GM18861 (cell line): ENCODE data around the gene CACNA1C.
"Not testable (repeated sequence)": the region's sequence is repeated elsewhere in the genome, so short reads cannot be mapped to it uniquely, and the experiment has no call there.

Experiments
- ATAC-seq: cut with Tn5 transposase; IDR thresholded peaks from one replicate; pipeline ENCODE4 v1.9.1; 2021; ENCODE audit not compliant: unreplicated experiment

The CACNA1C gene

GRCh38 chr12:2110127-2110526, 57.3 kb downstream of the CACNA1C start:
- no peak for ATAC-seq

DNA sequence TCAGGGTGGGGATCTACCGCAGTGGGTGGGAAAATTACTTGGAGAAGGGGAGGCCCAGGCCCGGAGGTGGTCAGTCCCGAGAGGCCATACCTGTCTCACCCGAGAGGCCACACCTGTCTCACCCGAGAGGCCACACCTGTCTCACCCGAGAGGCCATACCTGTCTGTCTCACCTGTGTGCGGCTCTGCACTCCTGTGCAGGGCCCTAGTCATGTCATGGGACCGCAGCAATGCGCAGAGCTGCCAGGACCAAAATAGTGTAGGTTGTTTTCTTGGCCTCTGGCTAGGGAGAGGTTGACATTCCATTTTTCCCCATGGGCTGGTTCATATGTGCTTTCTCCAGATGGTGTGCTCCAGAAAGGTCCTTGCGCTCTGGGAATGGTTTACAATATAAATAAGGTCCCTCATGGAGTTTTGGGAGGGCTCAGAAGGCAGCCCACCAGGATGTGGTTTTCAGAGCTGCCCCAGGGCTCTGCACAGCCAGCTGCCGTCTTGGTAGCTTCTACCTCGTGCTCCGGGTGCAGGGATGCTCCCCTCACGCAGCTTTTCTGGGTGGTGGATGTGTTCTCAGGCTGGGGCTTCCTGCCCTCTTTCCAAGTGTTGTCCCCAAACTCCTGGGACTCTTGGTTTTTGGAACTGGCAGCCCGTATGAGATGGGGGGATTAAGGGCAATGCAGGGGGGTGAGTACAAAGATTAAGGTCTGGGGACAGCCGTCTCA, 58.2 kb downstream of the CACNA1C start:
- ATAC-seq = no peak

GRCh38 chr12:2111826-2112225, 59.0 kb downstream of the CACNA1C start:
- ATAC-seq = no peak

GRCh38 chr12:2112401-2112800, 59.6 kb downstream of the CACNA1C start:
- ATAC-seq = no peak

GRCh38 chr12:2113119-2113912, 60.5 kb downstream of the CACNA1C start:
- ATAC-seq = no peak

DNA sequence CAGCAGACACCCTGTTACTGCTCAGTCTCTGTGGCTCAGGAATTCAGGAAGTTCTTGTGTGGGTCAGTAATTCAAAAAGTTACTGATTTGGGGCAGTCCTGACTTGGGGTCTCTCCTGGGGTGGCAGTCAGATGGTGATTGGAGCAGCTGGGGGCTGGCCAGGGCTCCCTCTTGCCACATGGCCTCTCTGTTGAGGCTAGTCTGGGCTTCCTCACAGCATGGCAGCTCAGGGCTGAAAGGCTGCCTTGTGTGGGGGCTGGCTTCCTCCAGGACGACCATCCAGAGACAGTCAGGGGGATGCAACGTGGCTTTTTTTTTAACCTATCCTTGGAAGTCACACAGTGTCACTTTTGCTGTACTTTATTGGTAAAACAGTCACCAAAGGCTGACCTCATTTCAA, 61.3 kb downstream of the CACNA1C start:
- no peak for ATAC-seq

- ATAC-seq = no peak
Observed at GRCh38 chr12:2115101-2115845, 62.5 kb downstream of the CACNA1C start.

GRCh38 chr12:2117541-2117940, 64.8 kb downstream of the CACNA1C start:
- no peak for ATAC-seq

GRCh38 chr12:2118061-2118460, 65.3 kb downstream of the CACNA1C start:
- no peak for ATAC-seq

DNA sequence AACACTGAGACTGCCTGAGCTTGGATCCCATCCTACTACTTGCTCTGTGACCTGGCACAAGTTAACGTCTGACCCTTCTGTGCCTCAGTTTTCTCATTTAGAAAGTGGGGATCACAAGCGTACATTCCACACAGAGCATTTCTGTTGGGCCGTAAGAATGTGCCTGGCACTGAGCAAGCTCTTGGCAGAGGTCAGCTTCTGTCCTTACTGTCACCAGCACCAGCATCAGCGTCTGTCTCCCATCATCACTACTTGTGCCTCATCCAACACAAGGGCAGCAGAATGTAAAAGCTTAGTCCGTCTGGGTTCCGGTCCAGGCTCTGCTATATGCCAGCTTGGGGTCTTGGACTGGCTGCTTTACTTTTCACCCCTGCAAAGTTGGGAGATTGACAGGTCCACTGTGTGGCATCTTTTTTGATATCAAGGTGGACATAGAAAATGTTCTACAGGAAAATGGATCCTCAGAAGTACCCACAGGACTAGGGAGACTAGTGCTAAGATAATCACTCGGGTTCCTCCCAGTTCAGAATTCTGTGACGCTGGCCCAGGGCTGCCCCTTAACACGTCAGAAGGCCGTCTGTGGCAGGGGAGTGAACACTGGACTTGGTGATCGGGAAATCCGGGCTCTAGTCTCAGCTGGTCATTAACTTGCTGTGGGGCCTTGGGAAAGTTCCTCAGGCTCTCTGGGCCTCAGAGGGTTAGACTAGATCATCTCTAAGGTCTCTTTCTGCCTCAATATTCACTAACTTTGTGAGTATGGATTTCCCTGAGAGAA, 65.9 kb downstream of the CACNA1C start:
- no peak for ATAC-seq

DNA sequence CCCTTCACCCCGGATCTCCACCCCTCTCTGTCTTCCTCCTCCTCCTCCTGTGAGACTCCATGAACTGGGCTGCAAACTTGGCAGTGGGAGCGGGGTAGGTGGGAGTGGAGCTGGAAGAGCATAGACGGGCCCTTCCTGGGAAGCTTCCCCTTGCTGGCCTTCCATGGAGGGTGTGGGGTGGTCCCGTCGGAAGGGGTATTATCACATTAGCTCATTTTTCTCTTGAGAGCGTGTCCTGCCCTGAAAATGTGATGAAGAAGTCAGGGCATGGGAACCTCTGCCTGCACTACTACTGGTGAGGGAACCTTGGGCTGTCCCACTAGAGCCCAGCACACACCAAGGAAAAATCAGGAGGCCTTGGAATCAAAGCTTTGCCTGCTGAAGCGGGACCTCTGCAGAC, 66.5 kb downstream of the CACNA1C start:
- ATAC-seq = no peak

GRCh38 chr12:2120982-2121758, 68.4 kb downstream of the CACNA1C start:
- ATAC-seq = no peak

DNA sequence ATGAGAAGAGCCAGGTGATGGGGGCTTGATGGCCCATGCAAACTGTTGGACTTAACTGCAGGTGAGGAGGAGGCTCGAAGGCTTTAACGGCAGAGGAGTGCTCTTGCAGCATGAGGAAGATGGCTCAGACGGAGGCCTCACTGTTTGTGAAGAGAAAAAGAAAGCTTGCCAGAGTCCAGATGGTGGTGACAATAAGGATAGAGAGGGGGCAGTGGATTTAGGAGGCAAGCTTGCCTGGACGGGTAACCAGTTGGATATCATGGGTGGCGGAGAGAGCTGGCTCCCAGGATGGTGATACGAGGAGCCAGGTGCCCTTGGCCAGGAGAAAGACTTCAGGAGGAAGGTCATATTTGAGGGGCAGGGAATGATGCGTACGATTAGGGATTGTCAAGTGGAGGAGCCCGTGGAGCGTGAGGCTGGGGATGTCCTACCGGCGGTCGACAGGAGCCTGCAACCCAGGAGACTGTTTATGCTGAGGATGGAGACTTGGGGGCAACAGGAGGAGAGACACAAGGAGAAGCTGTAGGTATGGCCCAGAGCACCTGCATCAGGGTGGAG, 71.8 kb downstream of the CACNA1C start:
- ATAC-seq = no peak

- ATAC-seq = no peak
Observed at GRCh38 chr12:2125651-2126522, 73.1 kb downstream of the CACNA1C start.

DNA sequence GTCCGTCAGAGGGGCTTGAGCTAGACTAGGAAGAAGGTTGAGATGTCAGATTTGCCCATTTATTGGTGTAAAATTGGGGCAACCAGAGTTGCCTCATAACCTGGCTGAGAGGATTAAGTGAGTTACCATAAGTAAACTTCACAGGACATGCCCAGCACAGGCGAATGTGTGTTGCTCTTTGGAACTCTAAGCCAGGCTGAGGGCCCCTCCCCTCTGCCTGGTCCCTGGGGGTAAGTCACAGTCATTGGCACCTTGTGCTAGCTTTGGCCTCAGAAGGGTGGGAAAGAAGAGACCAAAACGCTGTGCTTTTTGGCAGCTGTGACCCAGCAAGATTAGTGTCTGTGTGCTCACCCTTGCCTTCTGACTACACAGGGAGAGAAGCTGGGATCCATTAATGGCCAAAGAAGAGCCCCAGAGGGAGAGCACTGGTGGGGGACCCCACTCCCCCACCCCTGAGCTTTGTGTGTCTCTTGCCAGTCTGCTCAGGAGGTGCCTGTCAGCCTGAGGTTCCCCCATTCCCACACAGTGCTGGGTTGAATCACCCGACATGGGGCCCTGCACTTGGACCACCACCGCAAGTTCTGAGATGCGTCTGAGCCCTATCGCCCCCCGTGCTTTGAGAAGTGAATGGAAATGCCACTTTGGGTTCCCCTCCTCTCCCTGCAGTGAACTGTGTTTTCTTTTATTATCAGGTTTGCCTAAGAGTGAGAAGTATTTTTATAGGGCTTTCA, 74.1 kb downstream of the CACNA1C start:
- ATAC-seq = no peak

DNA sequence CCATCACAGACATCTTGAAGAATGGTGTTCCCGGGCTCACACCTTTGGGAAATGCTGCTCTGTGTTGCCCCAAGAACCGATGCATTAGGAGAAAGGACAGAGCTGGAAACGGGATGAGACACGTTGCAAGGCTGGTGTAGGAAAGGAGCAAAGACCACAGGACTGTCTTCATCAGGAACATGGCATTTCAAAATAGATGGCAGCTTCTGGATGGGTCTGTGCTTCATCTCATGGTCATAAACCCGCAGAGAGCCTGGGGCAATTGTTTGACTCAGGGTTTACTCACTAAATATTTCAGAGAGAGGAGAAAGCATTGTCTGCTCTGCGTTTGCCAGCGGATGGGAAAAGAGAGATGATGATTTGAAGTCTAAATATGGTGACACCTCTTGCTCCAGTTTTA, 76.3 kb downstream of the CACNA1C start:
- ATAC-seq = no peak

DNA sequence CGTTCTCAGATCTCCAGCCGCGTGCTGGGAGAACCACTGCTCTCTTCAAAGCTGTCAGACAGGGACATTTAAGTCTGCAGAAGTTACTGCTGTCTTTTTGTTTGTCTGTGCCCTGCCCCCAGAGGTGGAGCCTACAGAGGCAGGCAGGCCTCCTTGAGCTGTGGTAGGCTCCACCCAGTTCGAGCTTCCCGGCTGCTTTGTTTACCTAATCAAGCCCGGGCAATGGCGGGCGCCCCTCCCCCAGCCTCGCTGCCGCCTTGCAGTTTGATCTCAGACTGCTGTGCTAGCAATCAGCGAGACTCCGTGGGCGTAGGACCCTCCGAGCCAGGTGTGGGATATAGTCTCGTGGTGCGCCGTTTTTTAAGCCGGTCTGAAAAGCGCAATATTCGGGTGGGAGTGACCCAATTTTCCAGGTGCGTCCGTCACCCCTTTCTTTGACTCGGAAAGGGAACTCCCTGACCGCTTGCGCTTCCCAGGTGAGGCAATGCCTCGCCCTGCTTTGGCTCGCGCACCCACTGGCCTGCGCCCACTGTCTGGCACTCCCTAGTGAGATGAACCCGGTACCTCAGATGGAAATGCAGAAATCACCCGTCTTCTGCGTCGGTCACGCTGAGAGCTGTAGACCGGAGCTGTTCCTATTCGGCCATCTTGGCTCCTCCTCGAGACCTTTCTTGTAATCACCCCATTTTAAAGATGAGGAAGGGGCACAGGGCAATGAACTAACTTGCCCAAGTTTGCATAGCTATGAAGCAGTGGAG, 83.1 kb downstream of the CACNA1C start:
- ATAC-seq = not testable (repeated sequence)

GRCh38 chr12:2136901-2137300, 84.1 kb downstream of the CACNA1C start:
- ATAC-seq = no peak
